NCI-H526 (cell line): ENCODE measurements around the gene ZPBP2.
"Not testable (repeated sequence)": the region's sequence is repeated elsewhere in the genome, so short reads cannot be mapped to it uniquely, and the experiment has no call there.

Source experiments
- DNase-seq, 2 experiments: peaks; one replicate each; lab custom pipeline; 2025; lab: John Stamatoyannopoulos, UW

ZPBP2 gene

DNA sequence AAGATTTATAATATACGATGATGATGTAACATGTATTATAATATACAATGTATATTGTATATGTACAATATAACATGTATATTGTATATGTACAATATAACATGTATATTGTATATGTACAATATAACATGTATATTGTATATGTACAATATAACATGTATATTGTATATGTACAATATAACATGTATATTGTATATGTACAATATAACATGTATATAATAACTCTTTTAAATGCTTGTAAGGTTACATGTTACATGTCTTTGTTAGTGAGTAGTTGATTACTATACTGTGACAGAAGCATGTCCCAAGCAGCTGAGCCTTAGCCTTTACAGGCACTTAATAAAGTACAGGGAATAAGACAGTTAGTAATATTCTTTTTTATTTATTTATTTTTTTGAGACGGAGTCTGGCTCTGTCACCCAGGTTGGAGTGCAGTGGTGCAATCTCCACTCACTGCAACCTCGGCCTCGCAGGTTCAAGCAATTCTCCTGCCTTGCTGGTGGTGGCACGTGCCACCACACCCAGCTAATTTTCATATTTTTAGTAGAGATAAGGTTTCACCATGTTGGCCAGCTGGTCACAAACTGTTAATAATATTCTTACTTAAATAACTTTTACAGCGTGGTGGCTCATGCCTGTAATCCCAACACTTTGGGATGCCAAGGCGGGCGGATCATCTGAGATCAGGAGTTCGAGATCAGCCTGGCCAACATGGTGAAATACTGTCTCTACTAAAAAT, 11.9 kb upstream of the ZPBP2 start:
- not testable (repeated sequence) for DNase-seq

DNA sequence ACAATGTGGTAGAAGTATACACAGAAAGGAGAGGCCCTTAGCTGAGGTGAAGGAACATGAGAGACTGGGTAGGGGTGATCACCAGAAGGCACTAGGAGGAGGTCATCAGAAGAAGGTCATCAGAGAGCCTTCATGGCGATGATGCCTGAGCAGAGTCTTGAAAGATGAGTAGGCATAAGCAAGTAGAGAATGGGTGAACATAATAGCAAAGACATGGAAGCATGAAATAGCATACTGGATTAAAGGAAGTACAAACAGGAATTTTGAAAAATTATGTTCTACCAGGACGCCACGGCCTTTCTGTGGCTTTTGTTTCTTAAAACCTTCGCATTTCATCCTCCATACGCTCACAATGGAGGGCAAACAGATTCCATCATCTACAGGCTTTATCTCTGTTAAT, 6.8 kb upstream of the ZPBP2 start:
- no peak for DNase-seq

DNA sequence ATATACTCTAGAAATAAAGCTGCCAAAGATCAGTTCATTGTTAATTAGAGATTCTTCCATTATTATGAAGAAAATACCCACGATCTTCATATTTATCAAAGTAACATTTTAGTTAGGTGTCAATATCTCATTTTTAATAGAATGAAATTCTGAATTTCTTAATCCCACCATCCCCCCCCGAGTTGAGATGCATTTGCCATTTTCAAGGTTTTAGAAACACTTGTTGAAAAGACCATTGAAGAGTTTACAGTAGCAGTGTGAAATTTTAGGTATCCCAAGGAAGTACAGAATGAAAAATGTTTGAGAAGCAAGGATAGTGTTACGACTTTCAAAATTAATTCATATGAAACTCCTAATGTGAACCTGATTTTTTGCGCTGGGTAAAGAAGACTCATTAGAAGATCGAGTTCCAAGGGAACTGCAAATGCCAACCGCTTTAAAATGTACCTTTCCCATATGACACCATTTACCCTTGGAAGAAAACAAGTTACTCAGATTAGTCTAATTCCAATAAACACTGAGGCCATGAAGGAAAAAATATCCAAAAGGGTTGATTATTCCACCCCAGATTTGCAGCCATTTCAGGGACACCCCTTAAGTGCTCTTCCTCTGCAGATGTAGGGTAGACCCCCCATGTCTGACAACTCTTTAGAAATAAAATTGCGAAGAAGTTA, 4.6 kb upstream of the ZPBP2 start:
- no peak for DNase-seq

DNA sequence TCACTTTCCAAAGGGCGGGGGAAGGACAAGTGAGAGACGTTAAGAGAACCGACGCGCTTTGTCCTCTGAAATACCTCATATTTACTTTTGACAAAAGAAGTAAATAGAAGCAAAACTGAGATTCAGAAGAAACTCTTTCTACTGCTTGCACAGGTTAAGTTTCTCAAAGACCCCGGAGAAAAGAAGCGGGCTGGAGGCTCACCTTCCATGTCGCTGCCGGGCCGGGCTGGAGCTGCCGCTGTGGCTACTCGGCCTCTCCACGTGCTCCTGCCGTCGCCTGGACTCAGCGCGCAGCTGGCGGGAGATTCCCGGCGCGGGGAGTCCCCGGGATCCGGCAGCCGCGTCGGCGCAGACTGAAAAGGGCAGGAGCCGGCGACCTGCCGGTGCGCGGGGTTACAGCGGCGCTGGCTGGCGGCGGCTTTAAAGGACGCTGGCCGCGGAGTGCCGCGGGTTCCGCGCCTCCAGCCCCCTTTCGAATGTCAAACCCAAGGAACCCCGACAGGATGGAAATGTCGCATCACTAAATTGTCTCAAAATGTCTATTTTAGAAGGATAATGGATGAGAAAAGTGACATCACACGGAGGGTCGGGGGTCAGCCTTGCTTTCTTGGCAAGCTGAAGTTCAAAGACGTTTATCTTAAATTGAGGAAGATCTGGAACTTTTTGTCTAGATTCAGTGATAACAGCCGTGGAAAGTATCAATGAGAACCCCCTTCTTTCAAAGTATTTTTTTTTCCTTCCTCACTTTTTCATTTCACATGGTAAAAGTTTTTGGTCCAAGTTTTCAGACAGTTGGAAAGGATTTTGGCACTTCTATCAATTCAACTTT, 3.9 kb upstream of the ZPBP2 start, which contains the start of gene IKZF3:
TSS of gene IKZF3 (minus strand) at position 395 of the 829 bp plus-strand sequence. CDS start at position 209, 186 bp downstream.
- DNase-seq: peak in 1 of 2 experiments; percentile 85

DNA sequence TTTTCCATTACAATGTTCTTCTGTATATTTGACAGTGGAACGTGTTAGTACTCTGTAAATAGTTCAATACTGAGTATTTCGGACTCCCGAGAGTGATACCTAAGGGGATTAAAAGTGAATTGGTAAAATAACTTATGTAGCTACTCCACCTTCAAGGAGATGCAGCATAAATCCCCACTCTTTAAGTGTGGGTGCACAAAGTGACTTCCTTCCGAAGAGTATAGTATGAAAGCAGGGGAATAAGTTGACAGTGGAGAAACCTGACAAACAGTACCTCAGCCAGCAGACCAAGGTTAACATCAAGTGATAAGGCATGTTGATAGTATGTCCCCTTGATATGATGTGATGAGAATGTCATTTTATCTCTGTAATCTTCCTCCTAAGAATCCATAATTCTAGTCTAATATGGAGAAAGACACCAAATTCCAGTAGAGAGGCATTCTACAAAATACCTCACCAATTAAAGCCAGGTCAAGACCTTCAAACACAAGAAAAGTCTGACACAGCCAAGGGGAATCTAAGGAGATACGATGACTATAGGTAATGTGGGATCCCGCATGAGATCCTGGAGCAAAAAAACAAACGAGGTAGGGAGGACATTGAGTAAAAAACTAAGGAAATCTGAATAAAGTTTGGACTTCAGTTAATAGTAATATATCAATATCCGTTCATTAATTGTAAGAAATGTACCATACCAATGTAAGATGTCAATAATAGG, 1.8 kb upstream of the ZPBP2 start:
- DNase-seq: no peak

DNA sequence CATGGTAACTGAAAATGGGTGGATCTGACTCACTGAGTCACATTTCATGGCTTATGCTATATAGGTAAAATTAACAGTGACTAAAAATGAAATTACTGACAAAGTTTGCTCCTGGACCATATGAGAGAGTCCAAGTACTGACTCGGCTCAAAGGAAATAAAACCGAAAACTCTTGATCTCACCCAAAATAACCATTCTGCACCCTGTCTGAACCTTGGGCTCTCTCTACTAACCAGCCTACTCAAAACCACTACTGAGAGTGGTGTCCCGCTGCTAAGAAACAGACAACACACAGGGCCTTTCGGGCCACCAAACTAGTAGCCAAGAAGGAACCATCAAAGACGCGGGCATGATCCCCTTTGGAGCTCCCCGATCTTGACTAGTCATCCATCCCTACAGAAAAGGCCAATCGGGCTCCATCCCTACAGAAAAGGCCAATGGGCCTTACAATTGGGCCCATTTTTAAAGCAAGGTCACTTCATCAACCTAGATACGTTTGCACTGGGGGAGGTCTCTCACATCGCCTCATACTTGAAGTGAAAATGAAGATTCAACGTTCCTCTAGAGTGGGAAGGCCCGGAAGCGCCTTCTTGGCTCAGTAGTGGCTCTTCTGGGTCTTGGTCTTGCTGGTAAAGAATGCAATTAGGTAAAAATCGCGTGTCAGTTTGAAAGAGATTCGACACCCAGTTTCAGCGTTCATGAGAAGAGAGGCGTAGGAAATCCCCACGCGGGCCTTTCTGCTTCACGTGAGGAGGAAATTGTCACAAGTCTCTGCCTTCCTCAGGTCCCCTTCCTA, 720 bp upstream of the ZPBP2 start:
- no peak for DNase-seq

DNA sequence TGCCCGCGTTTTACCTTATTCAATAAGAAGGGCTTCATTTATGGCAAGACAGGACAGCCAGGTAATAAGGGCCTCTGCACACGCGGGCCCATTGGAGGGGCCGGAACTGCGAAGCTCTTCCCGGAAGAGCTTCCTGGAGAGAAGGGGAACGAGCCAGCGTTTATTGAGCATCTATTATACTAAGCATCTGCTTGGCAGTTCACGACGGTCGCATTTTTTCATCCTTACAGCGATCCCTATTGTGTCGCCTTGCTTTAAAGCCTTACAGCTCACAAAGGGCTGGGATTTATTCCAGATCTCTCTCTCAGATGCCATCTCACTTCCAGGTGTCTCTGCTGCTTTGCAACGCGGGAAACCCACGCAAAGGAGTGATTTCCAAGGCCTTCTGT, 546 bp downstream of the ZPBP2 start:
- DNase-seq: no peak

DNA sequence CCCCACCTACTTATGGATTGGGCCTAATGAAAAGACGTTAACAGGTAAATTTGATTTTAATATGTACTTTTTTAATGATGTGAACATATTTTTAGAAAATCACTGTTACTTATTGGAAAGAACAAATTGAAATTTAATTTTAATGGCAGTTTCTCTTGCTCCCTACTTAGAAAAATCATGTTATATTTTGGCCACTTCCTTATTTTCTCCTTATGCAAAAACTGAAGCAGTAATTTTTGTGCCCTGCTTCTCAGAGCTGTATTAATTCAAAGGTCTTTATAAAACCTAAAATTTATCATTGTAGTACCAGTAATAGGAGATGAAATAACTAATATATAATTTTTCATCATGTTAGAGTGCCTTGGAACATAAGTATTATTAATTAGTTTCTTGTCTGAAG, 2.8 kb downstream of the ZPBP2 start:
- DNase-seq: no peak

DNA sequence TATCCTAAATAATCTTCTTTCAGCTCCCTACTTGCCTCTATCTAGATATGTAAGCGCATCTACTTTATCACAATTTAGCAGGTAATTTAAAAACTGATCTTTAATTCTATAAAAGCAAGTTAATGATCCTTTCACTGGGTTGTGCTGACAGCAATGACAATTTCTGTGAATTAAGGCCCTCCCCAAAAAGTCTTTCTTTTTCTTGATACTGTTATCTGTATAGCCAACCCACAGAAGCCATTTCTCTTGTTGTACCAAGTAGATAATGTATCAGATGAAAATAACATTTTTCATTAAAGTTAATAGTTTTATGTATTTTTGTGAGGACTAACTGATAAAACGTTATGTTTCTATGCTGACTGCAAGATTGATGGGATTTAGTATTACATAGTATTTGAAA, 3.8 kb downstream of the ZPBP2 start:
- DNase-seq: no peak

DNA sequence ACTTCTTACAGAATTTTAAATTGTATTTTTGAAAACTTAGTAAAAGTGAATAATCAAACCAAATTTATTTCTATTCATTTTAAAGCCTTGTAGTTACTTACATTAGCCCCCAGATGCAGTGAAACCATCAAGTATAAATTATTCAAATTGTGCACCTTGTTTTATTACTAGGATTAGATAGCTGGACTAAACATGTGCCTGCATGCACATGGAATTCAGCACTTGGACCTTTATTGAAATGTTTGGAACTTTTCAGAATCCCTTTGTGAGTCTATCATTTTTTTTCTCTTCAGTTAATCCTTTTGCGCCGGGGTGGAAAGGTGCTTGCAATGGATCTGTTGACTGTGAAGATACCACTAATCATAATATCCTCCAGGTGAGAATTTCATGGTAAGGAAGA, 4.7 kb downstream of the ZPBP2 start:
- DNase-seq: peak; percentile 60

DNA sequence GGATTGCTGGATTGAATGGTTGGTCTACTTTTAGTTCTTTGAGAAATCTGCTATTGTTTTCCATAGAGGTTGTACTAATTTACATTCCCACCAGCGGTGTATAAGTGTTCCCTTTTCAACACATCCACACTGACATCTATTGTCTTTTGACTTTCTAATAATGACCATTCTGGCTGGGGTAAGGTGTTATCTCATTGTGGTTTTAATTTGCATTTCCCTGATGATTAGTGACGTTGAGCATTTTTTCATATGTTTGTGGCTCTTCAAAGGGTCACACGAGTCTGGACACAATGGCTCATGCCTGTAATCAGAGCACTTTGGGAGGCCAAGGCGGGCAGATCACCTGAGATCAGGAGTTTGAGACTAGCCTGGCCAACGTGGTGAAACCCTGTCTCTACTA, 18.1 kb downstream of the ZPBP2 start:
- not testable (repeated sequence) for DNase-seq

DNA sequence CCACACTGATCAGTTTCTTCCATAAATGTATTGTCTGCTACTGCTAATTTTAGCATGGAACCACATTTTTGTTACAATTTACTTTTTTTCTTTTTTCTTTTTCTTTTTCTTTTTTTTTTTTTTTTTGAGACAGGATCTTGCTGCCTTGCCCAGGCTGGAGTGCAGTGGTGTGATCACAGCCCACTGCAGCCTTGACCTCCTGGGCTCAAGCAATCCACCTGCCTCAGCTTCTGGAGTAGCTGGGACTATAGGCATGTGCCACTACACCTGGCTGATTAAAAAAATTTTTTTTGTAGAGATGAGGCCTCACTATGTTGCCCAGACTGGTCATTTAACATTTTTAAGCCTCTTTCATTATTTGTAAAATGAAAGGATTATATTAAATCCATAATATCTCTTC, 19.1 kb downstream of the ZPBP2 start:
- DNase-seq: no peak

DNA sequence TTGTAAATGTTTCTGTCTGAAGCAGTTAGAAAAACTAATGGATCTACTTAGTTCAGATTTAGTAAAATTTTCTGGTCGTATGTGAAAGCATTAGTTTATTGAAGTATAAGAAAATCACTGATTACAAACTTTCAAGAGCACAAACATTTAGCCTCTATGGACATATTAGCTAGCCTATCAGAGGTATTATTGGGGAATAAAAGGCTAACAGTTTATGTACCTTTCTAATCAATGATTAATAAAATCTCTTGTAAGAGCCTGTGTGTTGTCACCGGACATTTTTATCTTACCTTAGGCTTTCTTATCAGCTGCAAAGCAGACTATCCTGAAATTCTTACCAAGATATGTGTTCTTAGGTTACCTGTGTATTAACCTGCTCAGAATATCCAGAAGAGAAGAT, 21.2 kb downstream of the ZPBP2 start:
- no peak for DNase-seq

DNA sequence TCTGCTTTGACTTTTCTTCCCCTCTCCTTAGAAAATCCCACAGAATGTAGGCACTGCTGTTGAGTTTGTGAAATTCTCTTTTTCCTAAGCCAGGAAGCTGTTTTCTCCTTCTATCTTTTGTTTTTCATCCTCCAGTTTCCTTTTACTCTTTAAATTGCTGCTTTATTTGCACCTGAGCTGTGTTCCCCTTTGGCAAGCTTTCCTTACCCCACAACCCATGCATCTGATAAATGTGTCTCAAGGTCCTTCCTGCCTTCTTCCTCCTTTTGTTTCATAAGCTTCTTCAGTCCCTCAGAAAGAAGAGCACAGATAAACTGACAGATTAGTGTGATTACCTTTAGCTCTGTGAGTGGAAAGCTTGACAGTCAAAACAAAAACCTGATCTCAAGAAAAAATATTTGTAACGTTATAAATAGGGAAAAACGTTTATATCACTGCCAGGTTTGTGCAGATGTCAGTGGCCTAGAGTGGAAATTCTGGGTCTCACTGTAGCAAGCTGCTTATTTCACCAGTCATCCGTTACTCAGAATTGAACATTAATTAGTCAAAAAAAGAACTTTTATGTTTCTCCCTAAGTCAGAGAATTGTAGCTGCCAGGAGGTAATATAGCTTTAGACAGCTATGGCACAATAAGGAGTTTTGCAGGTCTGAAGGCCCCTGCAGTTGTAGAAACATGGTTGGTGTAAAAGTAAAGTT, 26.8 kb downstream of the ZPBP2 start:
- DNase-seq: no peak

DNA sequence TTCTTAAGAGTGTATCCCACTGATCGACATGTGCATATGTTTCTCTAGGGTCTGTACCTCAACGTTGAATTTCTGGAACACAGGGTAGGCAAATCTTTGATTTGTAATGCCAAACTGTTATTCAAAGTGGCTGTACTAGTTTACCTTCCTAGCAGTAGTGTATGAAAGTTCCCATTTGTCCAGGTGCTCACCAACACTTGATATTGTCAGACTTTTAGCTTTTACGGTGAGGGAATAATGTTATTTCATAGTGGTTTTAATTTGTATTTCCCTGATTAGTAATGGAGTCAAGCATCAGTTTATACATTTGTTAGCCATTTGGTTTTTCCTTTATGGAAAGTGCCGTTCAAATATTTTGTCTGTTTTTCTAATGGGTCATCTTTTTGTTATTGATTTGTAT, 30.1 kb downstream of the ZPBP2 start:
- no peak for DNase-seq

DNA sequence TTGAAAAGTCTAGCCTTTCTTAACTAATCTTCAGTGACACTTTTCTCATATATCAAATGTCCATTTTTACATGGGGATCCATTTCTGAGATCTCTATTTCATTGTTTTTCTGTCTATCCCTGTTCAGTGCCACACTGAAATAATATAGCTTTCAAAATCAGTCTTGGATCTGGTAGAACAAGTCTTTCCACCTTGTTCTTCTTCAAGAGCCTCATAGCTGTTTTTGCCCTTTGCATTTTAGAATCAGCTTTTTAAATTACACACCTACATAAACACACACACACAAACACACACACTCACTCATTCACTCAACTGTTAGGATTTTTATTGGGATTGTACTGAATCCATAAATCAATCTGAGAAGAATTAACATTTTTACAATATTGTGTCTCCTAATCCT, 31.2 kb downstream of the ZPBP2 start:
- DNase-seq: no peak

DNA sequence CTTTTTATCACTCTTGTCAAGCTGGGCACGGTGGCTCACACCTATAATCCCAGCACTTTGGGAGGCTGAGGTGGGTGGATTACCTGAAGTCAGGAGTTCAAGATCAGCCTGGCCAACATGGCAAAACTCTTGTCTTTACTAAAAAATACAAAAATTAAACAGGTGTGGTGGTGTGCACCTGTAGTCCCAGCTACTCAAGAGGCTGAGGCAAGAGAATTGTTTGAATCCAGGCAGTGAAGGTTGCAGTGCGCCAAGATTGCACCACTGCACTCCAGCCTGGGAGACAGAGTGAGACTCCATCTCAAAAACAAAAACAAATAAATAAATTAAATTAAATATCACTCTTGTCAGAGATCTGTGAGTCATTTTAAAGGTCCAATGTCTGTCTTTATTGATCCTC, 34.0 kb downstream of the ZPBP2 start:
- not testable (repeated sequence) for DNase-seq

DNA sequence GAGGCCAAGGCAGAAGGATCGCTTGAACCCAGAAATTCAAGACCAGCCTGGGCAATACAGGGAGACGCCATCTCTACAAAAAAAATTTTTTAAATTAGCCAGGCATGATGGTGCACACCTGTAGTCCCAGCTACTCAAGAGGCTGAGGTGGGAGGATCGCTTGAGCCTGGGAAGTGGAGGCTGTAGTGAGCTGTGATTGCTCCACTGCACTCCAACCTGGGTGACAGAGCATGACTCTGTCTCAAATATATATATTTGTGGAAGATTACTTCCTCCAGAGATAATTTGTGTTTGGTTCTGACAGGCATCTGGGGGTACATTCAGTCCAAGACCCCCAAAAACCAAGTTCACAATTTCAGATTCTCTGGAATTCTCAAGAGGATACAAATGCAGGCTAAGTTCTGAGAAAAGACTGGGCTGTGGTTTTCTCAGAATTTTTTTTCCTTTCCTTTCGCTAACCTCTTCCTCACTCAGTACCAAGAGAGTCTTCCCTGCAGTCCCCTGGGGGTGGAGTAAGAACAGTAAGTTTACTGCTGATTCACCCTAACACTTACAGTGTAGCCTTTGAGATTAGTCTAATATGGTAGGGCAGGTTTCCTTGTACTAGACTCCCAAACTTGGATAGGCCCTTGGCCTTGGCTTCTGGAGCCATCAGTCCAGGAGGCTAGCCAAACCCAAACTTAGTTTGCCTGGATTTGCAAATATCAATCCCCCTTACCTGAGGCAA, 35.3 kb downstream of the ZPBP2 start:
- no peak for DNase-seq

DNA sequence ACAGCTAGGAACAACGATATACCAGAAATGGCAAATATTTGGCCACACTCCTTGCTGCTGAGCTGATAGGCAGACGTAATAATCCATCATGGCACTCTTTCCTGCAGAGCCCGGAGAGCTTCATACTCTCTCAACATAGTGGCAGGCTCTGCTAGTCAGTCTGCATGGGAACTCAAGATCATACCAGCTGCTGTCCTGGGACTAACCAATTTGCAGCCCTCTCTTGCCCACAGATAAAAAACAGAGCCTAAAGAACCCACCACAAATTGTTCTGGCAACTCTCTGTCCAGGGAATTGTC, 36.9 kb downstream of the ZPBP2 start:
- no peak for DNase-seq

DNA sequence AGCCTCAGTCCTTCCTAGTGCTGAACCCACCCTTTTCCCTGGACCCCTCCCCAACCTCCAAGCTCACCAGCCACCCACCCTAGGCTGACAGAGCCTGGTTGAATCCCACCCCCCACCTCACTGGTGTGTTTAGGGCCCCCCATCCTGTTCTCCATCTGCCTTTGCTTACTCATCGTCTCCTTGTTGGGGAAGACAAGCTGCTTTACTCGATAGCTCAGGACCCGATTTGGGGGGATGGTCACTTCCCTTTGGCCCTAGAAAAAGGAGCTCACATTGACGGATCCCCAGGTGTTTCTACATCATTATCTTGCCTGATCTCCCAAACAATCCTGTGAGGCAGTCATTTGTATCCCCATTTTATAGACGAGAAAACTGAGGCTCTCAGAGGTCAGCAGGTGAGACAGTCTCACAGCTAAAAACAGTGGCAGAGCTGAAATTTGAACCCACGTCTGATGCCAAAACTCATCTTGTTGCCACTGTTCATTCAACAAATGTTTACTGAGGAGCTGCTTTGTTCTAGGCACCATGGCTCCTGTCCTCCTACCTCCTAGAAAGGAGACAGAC, 40.9 kb downstream of the ZPBP2 start:
- no peak for DNase-seq
